ENCODE data around the gene DQX1. TPM values are rescaled to one million over a fixed set of nuclear protein-coding genes. Genes with fewer than 3 reads are reported as not detected.

Gene DQX1
- total RNA-seq, 1 experiment from 2014 or later, result 1.3 TPM

DNA sequence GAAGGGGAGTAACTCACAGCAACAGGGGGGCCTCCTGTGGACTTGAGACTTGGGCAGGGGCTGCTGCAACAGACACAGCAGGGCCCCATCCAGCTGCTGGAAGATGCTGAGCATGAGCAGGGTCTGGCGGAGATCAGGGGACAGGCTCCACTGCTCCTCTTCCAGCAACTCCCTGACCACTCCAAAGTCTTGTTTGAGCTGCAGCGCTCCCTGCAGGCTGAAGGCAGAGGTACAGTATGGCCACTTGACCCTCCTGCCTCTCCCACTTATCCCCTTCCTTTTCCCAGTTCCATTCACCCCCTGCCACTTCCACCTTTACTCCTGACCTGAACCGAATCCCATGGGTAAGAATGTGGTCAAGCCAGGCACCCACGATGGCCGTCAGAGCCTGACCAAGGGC is 51.1 kb downstream of the DQX1 start:
- no peaks in the 10 kb centered on the region for H3K9me3 Mint-ChIP-seq
- peaks cover 20% of the 10 kb centered on the region for H3K36me3 Mint-ChIP-seq
- peak; percentile 77 for DNase-seq (ENCODE audit: low spot score)
- no peaks in the 10 kb centered on the region for H3K27me3 Mint-ChIP-seq (ENCODE audit: low read depth)
- H3K27ac Mint-ChIP-seq, result no peak overlapping the region
- ATAC-seq, result peak; percentile 13; the same call in 1 of the 2 replicates
- peaks cover 11% of the 10 kb centered on the region for H3K4me1 Mint-ChIP-seq
- TF ChIP-seq CBFB (CRISPR knock-in tag; IDR thresholded peaks at IDR 0.05; ENCODE audit: low read depth), result no peak
- TF ChIP-seq, protein P1, sequence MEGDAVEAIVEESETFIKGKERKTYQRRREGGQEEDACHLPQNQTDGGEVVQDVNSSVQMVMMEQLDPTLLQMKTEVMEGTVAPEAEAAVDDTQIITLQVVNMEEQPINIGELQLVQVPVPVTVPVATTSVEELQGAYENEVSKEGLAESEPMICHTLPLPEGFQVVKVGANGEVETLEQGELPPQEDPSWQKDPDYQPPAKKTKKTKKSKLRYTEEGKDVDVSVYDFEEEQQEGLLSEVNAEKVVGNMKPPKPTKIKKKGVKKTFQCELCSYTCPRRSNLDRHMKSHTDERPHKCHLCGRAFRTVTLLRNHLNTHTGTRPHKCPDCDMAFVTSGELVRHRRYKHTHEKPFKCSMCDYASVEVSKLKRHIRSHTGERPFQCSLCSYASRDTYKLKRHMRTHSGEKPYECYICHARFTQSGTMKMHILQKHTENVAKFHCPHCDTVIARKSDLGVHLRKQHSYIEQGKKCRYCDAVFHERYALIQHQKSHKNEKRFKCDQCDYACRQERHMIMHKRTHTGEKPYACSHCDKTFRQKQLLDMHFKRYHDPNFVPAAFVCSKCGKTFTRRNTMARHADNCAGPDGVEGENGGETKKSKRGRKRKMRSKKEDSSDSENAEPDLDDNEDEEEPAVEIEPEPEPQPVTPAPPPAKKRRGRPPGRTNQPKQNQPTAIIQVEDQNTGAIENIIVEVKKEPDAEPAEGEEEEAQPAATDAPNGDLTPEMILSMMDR (IDR thresholded peaks at IDR 0.05), result peak; percentile 56
- POLR2A ChIA-PET, result no interaction called here
- H3K4me3 Mint-ChIP-seq, result no peak overlapping the region
- CTCF ChIA-PET, result interaction anchor here (0.8 to 2.6 kb wide), 8 partner anchors 8 to 157 kb away, joined by 3 to 23 read pairs (median 4); partner anchors contain the start of genes CCDC142, DQX1, MOGS and TTC31

DNA sequence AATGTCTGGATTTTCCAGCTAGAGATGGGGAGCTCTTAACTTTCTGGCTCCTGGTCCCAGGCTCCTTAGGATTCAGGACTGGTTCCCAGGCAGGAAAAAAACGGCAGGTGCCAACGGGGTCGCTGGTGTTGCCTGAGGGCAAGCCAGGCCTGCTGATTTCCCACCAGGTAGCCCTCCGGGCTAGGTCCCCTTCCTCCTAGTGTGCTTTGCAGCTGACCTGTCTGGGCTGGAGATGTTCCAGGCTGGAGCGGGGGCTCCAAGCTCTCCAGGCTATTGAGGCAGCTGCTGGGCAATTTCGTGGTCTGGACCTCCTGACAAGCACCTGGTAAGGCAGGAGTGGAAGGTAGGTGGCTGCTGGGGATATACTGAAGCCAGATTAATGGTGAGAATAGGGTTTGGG is 51.5 kb downstream of the DQX1 start:
- Mint-ChIP-seq H3K9me3 (no peaks in the 10 kb centered on the region), H3K36me3 (peaks cover 18% of the 10 kb centered on the region), H3K4me1 (peaks cover 11% of the 10 kb centered on the region), H3K4me3 (no peak overlapping the region), H3K27ac (no peak overlapping the region), H3K27me3 (ENCODE audit: low read depth) (no peaks in the 10 kb centered on the region)
- no peak for ATAC-seq
- CTCF ChIA-PET, result interaction anchor here (0.7 to 2.6 kb wide), 7 partner anchors 8 to 158 kb away, joined by 3 to 23 read pairs (median 5); partner anchors contain the start of genes AUP1, CCDC142, HTRA2 and MOGS
- POLR2A ChIA-PET, result no interaction called here
- DNase-seq (ENCODE audit: low spot score), result no peak
- TF ChIP-seq CBFB (CRISPR knock-in tag; IDR thresholded peaks at IDR 0.05; ENCODE audit: low read depth) (no peak), ATF1 (CRISPR knock-in tag; IDR thresholded peaks at IDR 0.05) (no peak), MAX (CRISPR knock-in tag; IDR thresholded peaks at IDR 0.05) (no peak), ZNF263 (CRISPR knock-in tag; IDR thresholded peaks at IDR 0.05; ENCODE audit: low read depth) (no peak), ZNF425 (CRISPR knock-in tag; conservative IDR thresholded peaks at IDR 0.05) (no peak), ARID4B (CRISPR knock-in tag; IDR thresholded peaks at IDR 0.05; ENCODE audit: borderline replicate concordance) (no peak), PRDM15 (CRISPR knock-in tag; IDR thresholded peaks at IDR 0.05) (no peak), TP53 (CRISPR knock-in tag; IDR thresholded peaks at IDR 0.05) (no peak)
- TF ChIP-seq, protein P2, sequence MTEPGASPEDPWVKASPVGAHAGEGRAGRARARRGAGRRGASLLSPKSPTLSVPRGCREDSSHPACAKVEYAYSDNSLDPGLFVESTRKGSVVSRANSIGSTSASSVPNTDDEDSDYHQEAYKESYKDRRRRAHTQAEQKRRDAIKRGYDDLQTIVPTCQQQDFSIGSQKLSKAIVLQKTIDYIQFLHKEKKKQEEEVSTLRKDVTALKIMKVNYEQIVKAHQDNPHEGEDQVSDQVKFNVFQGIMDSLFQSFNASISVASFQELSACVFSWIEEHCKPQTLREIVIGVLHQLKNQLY (CRISPR knock-in tag; IDR thresholded peaks at IDR 0.05), result no peak
- TF ChIP-seq, protein P3, sequence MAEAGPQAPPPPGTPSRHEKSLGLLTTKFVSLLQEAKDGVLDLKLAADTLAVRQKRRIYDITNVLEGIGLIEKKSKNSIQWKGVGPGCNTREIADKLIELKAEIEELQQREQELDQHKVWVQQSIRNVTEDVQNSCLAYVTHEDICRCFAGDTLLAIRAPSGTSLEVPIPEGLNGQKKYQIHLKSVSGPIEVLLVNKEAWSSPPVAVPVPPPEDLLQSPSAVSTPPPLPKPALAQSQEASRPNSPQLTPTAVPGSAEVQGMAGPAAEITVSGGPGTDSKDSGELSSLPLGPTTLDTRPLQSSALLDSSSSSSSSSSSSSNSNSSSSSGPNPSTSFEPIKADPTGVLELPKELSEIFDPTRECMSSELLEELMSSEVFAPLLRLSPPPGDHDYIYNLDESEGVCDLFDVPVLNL (CRISPR knock-in tag; IDR thresholded peaks at IDR 0.05; ENCODE audit: borderline replicate concordance, low read depth), result no peak
- TF ChIP-seq, protein P4, sequence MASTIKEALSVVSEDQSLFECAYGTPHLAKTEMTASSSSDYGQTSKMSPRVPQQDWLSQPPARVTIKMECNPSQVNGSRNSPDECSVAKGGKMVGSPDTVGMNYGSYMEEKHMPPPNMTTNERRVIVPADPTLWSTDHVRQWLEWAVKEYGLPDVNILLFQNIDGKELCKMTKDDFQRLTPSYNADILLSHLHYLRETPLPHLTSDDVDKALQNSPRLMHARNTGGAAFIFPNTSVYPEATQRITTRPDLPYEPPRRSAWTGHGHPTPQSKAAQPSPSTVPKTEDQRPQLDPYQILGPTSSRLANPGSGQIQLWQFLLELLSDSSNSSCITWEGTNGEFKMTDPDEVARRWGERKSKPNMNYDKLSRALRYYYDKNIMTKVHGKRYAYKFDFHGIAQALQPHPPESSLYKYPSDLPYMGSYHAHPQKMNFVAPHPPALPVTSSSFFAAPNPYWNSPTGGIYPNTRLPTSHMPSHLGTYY (CRISPR knock-in tag; IDR thresholded peaks at IDR 0.05), result no peak
- TF ChIP-seq, protein P5, sequence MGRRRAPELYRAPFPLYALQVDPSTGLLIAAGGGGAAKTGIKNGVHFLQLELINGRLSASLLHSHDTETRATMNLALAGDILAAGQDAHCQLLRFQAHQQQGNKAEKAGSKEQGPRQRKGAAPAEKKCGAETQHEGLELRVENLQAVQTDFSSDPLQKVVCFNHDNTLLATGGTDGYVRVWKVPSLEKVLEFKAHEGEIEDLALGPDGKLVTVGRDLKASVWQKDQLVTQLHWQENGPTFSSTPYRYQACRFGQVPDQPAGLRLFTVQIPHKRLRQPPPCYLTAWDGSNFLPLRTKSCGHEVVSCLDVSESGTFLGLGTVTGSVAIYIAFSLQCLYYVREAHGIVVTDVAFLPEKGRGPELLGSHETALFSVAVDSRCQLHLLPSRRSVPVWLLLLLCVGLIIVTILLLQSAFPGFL (CRISPR knock-in tag; IDR thresholded peaks at IDR 0.05; ENCODE audit: borderline replicate concordance), result no peak
- TF ChIP-seq, protein P6, sequence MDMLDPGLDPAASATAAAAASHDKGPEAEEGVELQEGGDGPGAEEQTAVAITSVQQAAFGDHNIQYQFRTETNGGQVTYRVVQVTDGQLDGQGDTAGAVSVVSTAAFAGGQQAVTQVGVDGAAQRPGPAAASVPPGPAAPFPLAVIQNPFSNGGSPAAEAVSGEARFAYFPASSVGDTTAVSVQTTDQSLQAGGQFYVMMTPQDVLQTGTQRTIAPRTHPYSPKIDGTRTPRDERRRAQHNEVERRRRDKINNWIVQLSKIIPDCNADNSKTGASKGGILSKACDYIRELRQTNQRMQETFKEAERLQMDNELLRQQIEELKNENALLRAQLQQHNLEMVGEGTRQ (CRISPR knock-in tag; IDR thresholded peaks at IDR 0.05), result no peak

Data from WTC11 (cell line).